Activated CD4-positive, alpha-beta T cell treated with anti-CD3 and anti-CD28 coated beads, Interleukin-2, Interleukin-6, amounts not matched to agents 100 ng/mL and 50 ng/mL, durations not matched to agents 16 hours and 8 hours (primary cell): ENCODE results near the gene EIF3CL.
"Not testable (repeated sequence)": the region's sequence is repeated elsewhere in the genome, so short reads cannot be mapped to it uniquely, and the experiment has no call there.

Source experiments
- DNase-seq: peaks from one replicate; pipeline ENCODE4 v3.0.0-alpha.2; 2020

EIF3CL gene, protein sequence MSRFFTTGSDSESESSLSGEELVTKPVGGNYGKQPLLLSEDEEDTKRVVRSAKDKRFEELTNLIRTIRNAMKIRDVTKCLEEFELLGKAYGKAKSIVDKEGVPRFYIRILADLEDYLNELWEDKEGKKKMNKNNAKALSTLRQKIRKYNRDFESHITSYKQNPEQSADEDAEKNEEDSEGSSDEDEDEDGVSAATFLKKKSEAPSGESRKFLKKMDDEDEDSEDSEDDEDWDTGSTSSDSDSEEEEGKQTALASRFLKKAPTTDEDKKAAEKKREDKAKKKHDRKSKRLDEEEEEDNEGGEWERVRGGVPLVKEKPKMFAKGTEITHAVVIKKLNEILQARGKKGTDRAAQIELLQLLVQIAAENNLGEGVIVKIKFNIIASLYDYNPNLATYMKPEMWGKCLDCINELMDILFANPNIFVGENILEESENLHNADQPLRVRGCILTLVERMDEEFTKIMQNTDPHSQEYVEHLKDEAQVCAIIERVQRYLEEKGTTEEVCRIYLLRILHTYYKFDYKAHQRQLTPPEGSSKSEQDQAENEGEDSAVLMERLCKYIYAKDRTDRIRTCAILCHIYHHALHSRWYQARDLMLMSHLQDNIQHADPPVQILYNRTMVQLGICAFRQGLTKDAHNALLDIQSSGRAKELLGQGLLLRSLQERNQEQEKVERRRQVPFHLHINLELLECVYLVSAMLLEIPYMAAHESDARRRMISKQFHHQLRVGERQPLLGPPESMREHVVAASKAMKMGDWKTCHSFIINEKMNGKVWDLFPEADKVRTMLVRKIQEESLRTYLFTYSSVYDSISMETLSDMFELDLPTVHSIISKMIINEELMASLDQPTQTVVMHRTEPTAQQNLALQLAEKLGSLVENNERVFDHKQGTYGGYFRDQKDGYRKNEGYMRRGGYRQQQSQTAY

DNA sequence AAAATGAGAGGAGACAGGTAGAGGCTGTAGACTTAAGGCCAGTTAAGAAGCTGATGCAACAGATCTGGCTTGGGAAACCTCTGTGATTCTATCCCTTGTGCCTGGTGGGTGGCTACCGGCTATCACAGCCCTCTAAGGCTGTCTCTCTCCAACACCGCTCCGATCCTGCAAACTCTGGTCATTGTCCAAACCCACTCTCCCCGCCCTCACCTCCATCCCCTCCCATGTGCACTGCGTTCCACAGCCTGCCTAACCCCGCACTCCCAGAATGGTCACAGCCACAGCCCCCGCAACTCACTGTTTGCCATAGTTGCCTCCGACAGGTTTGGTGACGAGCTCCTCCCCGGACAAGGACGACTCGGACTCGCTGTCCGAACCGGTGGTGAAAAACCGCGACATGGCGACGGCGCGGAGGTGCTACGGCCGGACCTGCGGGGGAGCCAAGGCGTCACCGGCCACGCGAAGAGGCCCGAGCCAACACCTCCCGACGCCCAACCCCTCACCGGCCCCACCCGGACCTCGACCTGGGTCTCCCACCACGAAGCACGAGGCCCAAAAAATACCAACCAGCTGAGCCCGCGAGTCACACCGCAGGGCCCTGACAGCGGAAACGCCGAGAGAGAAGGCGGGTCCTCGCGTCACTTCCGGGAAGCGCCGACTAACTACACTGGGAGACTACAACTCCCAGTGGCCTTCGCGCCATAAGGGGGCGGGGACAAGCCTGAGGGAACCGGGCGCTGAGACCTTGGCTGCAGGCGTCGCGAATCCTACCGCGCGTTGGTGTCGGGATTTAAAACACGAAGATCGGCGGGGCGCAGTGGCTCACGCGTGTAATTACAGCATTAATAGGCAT is at the start of gene EIF3CL:
Gene EIF3CL, minus strand, starts transcription at position 622 of the 853 bp plus-strand sequence. Its CDS starts 223 bp downstream, at position 399.
- not testable (repeated sequence) for DNase-seq

DNA sequence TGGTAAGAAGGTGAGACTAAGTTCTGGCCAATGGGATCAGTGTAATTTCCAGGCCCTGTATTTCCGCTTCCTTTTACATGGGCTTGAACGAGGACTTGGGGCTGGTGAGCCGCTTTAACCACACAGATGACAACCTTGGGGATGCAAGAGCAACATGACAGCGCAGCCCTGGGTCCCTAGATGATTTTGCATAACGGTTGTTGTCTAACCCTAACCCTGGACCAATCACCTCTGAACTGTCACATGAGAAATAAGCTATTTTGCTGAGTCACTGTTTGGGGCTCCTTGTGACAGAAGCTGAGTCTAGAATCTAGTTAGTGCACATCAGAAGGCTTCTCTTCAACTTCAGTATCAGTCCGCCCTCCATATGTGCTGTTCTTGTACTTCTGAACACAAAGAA is 43.4 kb upstream of the EIF3CL start:
- not testable (repeated sequence) for DNase-seq

DNA sequence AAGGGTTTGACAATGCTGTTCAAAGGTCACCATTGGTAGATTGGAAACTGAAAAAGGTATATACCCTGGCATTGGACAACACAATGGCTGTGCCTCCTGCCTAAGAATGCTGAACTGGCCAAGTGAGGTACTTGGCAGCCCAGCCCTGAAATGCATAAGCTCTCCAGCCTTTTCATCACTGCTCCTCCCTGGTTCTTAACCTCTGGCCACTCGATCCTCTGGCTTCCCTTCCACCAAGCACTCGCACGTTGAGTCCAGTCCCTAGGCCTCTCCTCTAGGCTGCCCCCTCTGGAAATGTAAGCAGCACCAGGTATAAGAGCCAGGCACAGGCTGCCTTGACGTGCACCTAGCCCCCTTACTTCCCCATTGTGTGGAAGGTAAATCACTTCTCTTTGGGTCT is 42.7 kb upstream of the EIF3CL start:
- not testable (repeated sequence) for DNase-seq

DNA sequence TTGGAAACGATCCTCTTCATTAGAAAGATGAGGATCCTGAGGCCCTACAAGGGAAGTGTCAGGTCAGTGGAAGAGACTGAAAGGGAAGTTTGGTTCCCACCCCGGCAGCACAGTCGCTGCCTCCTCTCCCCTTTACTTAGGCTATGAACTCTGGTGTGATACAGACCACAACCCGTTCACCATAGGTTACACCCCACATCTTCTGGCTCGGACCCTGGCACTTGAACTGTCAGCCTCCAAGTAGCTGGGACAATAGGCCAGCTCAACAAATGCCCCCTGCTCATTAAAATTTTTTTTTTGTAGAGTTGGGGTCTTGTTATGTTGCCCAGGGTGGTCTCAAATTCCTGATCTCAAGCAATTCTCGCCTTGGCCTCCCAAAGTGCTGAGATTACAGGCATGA is 40.3 kb upstream of the EIF3CL start:
- not testable (repeated sequence) for DNase-seq

DNA sequence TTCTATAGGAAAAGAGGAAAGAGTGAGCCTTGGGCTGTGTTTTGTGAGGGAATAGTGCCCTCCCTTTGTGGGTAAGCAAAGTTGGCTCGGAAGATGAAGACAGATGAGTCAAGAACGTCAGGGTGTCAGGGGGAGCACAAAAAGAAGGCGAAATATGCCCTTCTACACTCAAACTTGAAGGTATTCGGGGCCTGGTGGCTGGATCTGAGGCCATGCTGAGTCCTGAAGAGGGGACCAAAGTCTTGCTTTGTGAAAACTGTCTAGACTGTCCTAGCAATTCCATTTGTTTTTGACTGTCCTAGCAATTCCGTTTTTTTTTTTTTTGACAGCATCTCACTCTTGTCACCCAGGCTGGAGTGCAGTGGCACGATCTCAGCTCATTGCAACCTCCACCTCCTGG is 35.3 kb upstream of the EIF3CL start:
- not testable (repeated sequence) for DNase-seq

DNA sequence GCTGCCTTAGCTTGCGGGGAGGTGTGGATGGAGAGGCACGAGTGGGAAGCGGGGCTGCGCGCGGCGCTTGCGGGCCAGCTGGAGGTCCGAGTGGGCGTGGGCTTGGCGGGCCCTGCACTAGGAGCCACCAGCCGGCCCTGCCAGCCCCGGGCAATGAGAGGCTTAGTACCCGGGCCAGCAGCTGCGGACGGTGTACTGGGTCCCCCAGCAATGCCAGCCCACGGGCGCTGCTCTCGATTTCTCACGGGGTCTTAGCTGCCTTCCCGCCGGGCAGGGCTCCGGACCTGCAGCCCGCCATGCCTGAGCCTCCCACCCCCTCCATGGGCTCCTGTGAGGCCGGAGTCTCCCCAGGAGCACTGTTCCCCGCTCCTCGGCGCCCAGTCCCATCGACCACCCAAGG is 31.7 kb upstream of the EIF3CL start:
- not testable (repeated sequence) for DNase-seq

DNA sequence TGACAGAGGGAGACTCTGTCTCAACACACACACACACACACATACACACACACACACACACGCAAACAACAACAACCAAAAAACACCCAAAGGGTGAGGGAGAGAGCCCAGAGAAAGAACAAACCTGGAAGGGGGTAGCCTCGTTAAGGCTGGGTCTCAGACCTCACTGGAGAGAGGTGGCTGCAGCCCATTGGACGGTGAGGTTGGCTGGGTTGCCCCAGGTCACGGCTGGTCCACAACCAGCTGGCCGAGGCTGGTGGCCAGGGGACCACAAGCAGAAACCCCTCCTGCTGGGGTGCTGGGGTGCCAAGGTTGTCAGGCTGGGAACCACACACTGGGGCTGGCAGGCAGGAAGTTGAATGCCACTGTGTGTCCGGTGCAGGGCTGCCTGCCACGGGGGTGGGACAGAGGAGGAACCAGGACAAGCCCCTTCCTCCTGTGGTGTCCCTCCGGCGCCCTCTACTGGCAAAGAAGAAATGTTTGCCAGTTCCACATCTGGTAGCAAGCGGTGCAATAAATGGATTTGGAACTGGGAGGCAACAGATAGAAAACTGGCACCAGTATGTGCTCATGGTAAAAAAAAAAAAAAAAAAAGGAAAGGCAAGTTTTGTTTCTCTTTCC is 22.5 kb upstream of the EIF3CL start:
- DNase-seq = not testable (repeated sequence)

DNA sequence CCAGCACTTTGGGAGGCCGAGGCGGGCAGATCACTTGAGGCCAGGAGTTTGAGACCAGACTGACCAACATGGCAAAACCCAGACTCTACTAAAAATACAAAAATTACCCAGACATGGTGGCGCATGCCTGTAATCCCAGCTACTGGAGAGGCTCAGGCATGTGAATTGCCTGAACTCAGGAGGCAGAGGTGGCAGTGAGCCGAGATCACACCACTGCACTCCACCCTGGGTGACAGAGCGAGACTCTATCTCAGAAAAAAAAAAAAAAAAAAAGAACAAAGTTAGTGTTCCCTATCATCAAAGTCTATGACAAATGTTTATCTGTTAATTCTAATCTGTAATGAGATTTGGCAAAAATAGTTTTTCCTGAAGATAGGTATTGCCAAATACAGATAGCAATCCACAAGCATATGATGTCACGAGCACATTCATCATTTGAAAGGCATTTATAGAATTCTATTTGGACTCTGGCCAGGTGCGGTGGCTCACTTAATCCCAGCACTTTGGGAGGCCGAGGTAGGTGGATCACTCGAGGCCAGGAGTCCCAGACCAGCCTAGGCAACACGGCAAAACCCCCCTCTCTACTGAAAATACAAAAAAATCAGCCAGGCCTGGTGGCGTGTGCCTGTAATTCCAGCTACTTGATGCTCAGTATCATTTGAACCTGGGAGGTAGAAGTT is 17.6 kb upstream of the EIF3CL start:
- not testable (repeated sequence) for DNase-seq

DNA sequence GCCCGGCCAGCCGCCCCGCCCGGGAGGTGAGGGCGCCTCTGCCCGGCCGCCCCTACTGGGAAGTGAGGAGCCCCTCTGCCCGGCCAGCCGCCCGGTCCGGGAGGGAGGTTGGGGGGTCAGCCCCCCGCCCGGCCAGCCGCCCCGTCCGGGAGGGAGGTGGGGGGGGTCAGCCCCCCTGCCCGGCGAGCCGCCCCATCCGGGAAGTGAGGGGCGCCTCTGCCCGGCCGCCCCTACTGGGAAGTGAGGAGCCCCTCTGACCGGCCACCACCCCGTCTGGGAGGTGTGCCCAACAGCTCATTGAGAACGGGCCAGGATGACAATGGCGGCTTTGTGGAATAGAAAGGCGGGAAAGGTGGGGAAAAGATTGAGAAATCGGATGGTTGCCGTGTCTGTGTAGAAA is 13.4 kb upstream of the EIF3CL start:
- DNase-seq = not testable (repeated sequence)

DNA sequence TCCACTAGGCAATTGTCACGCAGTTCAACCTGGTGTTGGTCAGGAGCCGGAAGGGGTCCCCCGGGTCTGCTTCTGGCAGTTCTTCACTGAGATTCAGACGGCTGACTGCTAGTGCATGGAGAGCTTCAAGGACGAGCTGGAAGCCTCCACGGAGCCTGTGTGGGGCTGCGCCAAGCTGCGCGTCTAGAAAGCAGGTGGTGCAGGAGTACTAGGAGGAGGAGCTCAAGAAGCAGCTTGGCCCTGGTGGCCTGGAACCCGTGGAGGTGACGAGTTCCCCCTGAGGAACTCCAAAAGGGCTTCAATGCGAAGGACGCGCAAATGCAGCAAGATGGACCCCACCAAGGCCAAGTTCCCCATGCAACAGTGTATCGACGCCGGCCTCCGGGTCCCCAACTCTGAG is 10.9 kb upstream of the EIF3CL start:
- not testable (repeated sequence) for DNase-seq

DNA sequence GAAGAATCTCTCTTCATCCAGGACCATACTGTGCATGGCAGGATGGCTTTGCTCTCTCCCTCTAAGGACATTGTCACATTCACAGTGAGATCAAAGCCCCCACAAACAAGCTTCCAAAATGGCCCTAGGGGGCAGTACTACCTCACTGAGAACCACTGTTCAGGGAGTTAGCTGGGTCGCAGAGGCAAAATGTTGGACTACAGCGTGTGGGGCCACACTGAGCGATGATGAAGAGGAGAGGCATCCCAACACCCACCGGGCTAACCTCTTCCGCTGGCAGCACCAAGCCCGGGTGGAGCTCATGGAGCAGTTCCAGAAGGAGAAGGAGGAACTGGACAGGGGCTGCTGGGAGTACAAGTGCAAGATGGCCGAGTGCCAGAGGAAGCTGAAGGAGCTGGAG is 9.9 kb upstream of the EIF3CL start:
- DNase-seq = not testable (repeated sequence)

DNA sequence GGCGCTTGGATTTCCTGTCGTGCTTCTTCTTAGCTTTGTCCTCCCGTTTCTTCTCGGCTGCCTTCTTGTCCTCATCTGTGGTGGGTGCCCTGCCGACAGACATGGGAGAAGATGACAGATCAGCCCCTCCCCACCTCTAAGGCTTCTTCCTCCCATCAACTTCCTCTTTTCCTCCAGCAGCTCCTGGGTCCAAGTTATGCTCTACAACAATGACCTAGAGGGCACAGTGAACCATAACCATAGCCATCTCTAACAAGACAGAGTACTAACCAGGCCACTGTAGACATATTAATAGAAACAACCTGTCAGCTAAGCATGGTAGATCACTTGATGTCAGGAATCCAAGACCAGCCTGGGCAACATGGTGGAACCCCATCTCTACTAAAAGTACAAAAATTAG is 11.6 kb downstream of the EIF3CL start:
- DNase-seq = not testable (repeated sequence)

DNA sequence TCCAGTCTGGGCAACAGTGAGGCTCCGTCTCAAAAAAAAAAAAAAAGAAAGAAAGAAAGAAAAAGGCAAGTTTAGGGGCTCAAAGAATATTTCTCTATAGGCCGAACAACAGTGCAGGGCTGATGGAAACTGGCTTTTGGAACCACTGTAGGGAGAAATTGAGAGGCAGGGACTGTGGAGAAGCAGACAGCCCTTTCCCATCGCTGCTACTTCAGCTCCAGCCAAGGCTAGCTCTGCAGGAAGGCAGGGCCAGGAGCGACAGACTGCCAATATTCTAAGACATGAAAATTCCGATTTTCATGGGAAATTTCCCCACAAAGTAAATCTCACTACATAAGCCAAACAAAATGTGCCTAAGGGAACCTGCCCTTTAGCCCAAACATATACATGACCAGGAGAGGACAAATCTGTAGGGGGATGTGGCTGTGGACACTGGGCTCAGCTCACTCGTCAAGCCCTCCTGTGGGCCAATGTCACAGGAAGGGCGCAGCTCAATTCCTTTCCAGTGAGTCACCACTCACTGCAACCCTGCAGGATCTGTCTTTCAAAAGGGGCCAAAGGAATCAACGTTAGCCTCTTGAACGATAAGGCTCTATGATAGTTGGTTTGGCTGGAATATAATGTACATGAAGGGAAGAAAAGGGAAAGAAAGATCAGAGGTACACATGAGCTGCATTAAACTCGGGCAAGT is 21.3 kb downstream of the EIF3CL start:
- DNase-seq = not testable (repeated sequence)

DNA sequence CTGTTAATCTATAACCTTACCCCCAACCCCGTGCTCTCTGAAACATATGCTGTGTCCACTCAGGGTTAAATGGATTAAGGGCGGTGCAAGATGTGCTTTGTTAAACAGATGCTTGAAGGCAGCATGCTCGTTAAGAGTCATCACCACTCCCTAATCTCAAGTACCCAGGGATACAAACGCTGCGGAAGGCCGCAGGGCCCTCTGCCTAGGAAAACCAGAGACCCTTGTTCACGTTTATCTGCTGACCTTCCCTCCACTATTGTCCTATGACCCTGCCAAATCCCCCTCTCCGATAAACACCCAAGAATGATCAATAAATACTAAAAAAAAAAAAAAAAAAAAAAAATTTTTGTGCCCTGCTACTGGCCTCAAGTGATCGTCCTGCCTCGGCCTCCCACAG is 25.8 kb downstream of the EIF3CL start:
- not testable (repeated sequence) for DNase-seq

DNA sequence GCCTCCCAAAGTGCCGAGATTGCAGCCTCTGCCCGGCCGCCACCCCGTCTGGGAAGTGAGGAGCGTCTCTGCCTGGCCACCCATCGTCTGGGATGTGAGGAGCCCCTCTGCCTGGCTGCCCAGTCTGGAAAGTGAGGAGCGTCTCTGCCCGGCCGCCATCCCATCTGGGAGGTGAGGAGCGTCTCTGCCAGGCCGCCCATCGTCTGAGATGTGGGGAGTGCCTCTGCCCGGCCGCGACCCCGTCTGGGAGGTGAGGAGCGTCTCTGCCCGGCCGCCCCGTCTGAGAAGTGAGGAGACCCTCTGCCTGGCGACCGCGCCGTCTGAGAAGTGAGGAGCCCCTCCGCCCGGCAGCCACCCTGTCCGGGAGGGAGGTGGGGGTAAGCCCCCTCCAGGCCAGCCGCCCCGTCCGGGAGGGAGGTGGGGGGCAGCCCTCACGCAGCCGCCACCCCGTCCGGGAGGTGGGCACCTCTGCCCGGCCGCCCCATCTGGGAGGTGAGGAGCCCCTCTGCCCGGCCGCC is 26.5 kb downstream of the EIF3CL start:
- DNase-seq = not testable (repeated sequence)

DNA sequence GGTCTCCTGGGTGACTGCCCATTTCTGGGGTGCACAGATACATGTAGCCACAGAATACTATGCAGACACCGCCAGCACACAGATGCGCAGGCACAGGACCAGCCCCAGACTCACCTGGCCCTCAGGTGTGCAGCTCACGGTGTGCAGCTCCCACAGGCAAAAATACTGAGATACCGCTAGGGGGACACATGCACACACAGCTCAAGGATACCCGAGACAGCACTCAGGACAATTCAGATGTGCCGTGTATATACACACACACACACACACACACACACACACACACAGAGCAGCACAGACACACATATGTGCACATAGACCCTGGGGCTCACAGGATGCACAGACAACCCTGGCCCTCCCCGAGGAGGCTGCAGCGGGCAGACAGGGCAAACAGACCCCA is 28.5 kb downstream of the EIF3CL start:
- peak; percentile 10 for DNase-seq

DNA sequence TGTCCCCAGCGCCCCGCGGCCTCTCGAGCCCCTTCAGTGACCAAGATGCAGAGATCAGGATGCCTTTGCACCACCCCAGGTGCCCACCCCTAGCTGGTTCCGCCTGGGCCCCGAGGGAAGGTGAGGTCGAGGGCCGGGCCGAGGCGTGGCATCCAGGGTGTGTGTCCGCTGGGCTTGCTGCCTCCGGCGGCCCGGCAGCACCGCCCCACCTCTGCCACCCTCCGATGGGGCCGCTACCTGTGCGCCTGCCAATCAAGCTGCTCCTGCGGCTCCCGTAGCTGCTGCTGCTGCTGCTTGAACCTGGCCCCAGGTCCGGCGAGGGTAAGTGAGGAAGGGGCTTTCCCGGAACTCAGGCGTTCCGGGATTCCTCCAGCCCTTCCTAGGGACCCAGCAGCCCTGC is 29.4 kb downstream of the EIF3CL start:
- not testable (repeated sequence) for DNase-seq

DNA sequence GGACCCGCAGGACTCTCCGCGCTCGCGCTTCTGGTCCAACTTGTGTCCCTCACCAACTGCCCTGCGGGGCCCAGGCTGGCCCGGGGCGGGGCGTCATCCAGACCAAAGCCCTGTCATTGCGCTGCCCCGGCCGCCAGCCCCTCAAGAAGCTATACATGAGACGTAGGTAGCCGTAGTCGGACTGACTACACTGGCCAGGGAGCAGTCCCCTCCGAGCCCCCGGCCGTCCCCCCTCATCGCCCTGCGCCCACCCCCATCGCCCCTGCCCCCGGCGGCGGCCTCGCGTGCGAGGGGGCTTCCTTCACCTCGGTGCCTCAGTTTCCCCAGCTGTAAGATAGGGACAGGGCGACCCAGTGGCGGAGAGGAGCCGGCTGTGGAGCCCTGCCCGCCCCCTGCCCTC is 35.7 kb downstream of the EIF3CL start:
- DNase-seq = not testable (repeated sequence)

DNA sequence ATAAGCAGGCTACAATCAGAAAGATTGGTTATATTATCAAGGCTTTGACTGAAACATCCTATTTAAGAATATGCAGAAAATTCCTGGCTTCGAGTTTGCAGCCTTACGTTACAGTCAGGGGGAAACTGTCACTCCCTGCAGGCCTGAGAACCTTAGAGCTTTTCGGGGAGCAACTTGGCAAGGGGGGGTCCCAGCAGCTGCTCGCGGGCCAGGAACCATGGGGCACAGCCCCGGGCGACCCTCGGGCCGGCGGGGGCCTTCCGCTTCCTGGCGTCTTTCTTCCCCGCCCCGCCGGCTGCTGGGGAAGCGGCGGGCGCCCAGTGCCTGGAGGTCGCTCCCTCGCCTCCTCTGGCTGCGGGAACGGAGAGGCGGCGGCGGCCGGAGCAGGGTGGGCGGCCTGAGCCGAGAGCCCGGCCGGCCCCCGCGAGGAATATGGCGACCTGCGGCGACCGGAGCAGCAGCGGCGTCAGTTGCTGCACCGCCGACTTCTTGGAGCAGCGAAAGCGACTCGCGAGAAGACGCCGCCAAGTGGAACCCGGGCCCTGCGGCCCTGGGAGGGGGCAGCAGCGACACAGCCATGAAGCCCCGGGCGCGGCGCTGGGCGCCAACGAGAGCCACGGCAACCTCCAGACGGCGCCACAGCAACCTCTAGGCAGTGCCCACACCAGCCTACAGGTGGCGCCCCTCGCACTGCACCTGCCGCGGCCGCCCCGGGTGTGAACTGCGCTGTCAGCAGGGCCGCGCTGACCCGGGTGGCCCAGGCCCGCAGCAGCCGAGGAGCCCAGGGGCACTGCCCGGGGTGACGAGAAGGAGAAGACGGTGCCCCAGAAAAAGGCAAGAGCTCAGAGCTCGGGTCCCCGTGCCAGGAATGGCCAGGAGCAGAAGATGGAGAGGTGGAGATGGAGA is 39.1 kb downstream of the EIF3CL start:
- DNase-seq = peak; percentile 23

DNA sequence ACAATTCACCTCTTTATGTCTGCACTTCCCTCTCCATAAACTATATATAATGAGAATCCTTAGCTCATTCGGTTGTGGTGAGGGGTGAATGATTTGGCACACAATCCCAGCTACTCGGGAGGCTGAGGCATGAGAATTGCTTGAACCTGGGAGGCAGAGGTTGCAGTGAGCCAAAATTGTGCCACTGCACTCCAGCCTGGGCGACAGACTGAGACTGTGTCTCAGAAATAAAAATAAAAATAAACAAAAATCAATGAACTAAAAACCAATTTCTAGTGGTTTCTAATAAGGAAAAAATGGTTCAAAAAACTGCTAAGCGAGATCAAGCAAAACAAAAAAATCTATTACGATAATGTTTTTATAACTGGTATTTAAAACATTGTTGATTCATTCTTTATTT is 40.2 kb downstream of the EIF3CL start, which contains the start of gene NPIPB6:
Gene NPIPB6, minus strand, starts transcription at position 101 of the 400 bp plus-strand sequence. CDS start 686 bp downstream, outside the sequence.
- DNase-seq = not testable (repeated sequence)
